ENCODE measurements around the gene ZNF584. TPM values are rescaled to one million over a fixed set of nuclear protein-coding genes. Genes with fewer than 3 reads are reported as not detected.
"Not testable (repeated sequence)": the region's sequence is repeated elsewhere in the genome, so short reads cannot be mapped to it uniquely, and the experiment has no call there.

ZNF584 gene
- total RNA-seq, 1 donor, result 1.3 TPM

DNA sequence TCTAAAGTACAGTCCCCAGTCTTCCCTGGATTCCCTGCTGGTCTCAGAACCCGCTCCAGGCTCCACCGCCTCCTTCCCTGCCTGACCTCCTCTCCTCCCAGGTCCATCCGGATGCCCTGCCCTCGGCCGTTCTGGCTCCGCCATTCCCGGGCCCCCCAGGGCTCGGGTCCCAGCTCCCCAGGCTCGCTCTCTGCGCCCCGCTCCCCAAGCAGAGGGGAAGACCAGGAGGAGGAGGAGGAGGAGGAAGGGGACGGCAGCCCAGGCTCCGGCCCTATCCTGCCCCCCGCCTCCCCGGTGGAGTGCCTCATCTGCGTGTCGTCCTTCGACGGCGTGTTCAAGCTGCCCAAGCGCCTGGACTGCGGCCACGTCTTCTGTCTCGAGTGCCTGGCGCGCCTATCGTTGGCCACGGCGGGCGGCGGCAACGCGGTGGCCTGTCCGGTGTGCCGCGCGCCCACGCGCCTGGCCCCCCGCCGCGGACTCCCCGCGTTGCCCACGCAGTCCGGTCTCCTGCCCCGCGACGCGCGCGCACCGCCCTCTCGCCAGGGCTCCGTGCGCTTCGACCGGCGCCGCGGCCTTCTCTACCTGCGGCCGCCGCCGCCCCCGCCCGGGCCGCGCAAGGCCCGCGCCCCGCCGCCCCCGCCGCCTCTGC lies 12.3 kb upstream of the ZNF584 start:
- no peak overlapping the region for H3K4me3 ChIP-seq (ENCODE audit: low read length)
- peaks cover 9% of the 10 kb centered on the region for H3K4me1 ChIP-seq (ENCODE audit: insufficient read depth, low read length)
- H3K9me3 ChIP-seq (ENCODE audit: low read depth, low read length), result no peaks in the 10 kb centered on the region
- peaks cover 8% of the 10 kb centered on the region for H3K27me3 ChIP-seq (ENCODE audit: insufficient read depth, low read length)

DNA sequence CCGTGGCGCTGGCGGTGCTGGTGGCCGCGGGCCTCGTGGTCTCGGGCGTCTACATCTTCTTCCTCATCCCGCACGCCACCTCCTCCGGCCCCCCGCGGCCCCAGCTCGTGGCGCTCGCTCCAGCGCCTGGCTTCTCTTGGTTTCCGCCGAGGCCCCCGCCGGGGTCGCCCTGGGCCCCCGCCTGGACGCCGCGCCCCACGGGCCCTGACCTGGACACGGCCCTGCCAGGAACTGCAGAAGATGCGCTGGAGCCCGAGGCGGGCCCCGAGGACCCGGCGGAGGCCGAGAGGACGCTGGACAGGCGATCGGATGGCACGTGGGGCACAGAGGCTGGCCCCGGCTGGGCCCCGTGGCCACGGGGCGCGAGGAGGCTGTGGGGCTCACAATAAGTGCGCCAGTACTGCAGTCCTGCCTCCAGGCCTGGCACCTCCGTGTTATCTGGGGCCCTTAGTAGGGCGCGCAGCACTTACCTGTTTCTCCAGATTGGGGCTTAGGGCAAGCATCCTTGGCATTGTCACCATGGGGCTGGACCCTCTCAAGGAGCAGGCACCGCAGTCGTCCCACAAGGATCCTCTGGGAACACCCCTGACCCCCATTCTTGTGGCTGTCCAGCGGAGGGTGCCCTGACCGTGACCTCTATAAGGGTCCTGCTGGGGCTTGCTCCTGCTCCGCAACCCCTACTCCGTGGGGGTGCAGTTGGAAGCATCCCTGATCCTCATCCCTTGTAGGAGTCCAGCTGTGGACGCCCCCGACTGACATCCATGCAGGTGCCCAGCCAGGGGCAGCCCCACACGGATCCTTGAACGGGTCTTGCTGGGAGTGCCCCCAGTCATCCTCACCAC lies 11.5 kb upstream of the ZNF584 start:
- peaks cover 14% of the 10 kb centered on the region for H3K4me1 ChIP-seq (ENCODE audit: insufficient read depth, low read length)
- H3K4me3 ChIP-seq (ENCODE audit: low read length), result no peak overlapping the region
- no peaks in the 10 kb centered on the region for H3K9me3 ChIP-seq (ENCODE audit: low read depth, low read length)
- peaks cover 8% of the 10 kb centered on the region for H3K27me3 ChIP-seq (ENCODE audit: insufficient read depth, low read length)

GRCh38 chr19:58397533-58398037 lies 10.9 kb upstream of the ZNF584 start:
- Histone ChIP-seq H3K27me3 (ENCODE audit: insufficient read depth, low read length) (peaks cover 8% of the 10 kb centered on the region), H3K9me3 (ENCODE audit: low read depth, low read length) (no peaks in the 10 kb centered on the region), H3K4me3 (ENCODE audit: low read length) (no peak overlapping the region), H3K4me1 (ENCODE audit: insufficient read depth, low read length) (peaks cover 17% of the 10 kb centered on the region)

GRCh38 chr19:58398087-58398486 lies 10.4 kb upstream of the ZNF584 start:
- H3K4me1 ChIP-seq (ENCODE audit: insufficient read depth, low read length), result peaks cover 17% of the 10 kb centered on the region
- peaks cover 8% of the 10 kb centered on the region for H3K27me3 ChIP-seq (ENCODE audit: insufficient read depth, low read length)
- no peak overlapping the region for H3K4me3 ChIP-seq (ENCODE audit: low read length)
- H3K9me3 ChIP-seq (ENCODE audit: low read depth, low read length), result no peaks in the 10 kb centered on the region

DNA sequence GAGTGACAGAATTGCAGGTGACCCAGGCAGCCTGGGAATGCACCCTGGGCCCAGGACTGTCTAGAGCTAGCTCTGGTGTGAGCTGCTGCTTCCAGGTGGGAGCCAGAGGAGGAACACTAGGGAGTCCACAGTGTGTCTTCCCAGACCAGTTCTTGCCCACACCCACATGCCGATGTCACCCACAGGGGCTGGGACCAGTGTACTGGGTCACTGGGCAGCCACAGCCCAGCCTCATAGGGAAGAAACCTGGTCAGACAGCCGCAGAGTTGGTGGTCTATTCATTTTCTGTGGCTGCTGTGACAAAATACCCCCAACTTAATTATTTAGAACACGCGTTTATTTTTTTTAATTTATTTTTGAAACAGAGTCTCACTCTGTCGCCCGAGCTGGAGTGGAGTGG lies 9.9 kb upstream of the ZNF584 start:
- Histone ChIP-seq H3K27me3 (ENCODE audit: insufficient read depth, low read length) (peaks cover 8% of the 10 kb centered on the region), H3K4me1 (ENCODE audit: insufficient read depth, low read length) (peaks cover 17% of the 10 kb centered on the region), H3K9me3 (ENCODE audit: low read depth, low read length) (no peaks in the 10 kb centered on the region)

DNA sequence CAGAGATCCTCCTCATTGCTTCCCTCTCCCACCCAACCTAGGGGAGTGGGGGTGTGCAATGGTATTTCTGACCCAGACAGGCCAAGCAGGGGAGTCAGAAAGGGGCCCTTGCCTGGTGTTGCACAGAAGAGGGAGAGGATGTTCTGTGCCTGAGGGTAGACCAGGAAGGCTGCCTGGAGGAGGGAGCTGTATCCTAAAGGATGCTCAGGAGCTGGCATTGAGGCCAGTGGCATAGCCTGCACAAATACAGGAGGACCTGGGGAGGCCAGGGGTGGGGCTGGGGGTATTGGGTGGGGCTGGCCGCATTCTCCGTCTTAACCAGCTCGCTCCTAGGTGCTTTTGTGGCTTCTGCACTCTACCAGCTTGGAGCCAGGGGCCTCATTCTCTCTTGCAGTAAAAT lies 8.5 kb upstream of the ZNF584 start:
- no peaks in the 10 kb centered on the region for H3K9me3 ChIP-seq (ENCODE audit: low read depth, low read length)
- no peak overlapping the region for H3K4me3 ChIP-seq (ENCODE audit: low read length)
- H3K4me1 ChIP-seq (ENCODE audit: insufficient read depth, low read length), result peaks cover 17% of the 10 kb centered on the region
- H3K27me3 ChIP-seq (ENCODE audit: insufficient read depth, low read length), result peaks cover 8% of the 10 kb centered on the region

More for the DNA sequence above, 9.9 kb upstream of the ZNF584 start:
- H3K4me3 ChIP-seq (ENCODE audit: low read length), result no peak overlapping the region

DNA sequence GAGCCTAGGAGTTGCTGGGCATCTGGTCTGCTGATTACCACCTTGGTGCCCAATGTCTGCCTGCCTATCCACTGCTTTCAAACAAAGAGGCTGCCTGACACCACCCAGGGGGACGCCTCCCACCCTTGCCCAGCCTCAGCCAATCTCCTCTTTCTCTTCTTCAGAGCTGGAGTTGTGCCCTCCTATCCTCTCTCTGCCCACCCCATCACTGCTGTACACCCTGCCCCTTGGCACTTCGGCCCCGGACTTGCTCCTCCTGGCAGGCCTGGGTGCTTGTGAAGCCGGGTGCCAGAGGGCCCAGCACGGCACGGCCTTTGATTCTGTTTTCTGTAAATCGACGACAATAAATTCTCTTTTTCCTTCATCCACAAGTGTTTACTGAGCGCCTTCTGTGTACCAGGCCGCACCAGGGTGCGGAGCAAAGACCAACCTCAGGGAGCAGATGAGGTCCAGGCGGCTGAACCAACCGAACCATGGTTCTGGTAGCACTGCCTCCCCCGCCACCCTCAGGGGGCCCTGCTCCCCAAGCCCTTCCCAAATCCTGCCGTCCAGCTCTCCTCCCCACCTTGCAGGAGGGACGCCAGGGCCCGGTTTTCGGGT lies 8.0 kb upstream of the ZNF584 start:
- Histone ChIP-seq H3K4me3 (ENCODE audit: low read length) (peak overlapping the region; percentile 8), H3K9me3 (ENCODE audit: low read depth, low read length) (no peaks in the 10 kb centered on the region), H3K4me1 (ENCODE audit: insufficient read depth, low read length) (peaks cover 17% of the 10 kb centered on the region), H3K27me3 (ENCODE audit: insufficient read depth, low read length) (peaks cover 8% of the 10 kb centered on the region)

DNA sequence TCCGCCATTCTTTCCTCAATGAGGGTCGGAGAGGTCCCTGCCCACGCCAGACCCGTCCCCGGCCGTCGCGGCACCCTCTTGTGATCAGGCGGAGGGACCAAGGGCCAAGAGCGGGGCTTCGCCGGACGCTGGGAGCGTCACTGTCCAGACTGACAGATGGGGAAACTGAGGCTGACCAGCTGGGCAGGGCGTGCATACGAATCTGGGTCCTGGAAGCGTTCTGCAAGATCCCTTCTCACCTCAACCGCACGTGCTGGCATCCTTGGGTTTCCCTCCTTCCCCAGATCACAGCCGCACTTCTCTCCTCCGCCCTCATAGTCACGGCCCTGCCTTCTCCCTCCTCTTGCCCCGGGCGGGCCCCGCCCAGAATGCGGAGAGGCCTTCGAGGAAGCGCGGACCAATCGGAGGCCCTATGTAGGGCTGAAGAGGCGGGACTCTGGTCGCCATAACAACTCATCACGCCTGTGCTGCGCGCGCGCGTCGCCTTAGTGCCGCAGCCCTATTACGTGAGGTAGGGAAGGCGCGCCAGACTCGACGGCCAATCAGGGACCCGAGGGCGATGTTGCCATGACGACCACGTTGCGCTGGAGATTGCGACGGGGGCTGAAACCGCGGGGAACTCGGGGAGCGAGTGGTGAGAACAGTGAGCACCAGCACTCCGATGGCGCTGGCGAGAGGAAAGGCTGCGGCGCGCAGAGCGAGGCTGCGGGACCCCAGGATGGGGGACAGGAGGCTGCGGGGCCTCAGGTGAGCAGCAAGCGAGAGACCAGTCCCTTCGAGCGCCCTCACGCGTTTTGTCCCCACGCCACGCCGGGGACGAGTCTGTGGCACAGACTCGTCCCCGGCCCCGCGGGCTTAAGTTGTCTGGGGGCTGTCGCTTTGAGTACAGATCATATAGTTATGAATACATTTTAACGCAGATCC lies 7.3 kb upstream of the ZNF584 start:
- peaks cover 17% of the 10 kb centered on the region for H3K4me1 ChIP-seq (ENCODE audit: insufficient read depth, low read length)

DNA sequence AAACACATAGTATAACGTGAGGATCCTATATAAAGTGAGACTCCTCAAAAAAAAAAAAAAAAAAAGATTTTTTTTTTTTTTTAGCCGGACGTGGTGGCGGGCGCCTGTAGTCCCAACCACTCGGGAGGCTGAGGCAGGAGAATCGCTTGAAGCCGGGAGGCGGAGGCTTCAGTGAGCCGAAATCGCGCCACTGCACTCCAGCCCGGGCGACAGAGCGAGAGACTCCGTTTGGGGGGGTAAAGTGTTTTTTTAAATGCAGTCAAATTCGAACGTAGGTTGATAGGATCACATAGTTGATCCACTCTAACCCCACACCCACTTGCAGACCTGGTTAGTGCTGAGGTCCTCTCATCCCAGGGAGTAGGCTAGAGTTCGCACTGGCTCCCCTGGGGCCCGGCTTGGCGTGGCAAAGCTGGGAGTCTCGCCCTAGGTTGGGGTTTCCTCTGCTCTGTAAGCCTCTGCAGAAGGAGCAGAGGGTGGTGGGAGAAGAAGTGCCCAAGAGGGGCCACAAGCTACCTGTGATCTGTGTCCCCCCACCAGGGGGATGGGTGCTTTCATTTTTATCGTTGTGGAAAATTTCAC lies 6.5 kb upstream of the ZNF584 start:
- Histone ChIP-seq H3K27me3 (ENCODE audit: insufficient read depth, low read length) (peaks cover 5% of the 10 kb centered on the region), H3K4me1 (ENCODE audit: insufficient read depth, low read length) (peaks cover 17% of the 10 kb centered on the region), H3K4me3 (ENCODE audit: low read length) (peak overlapping the region; percentile 40), H3K9me3 (ENCODE audit: low read depth, low read length) (no peaks in the 10 kb centered on the region)

More for the DNA sequence above, 7.3 kb upstream of the ZNF584 start:
- Histone ChIP-seq H3K9me3 (ENCODE audit: low read depth, low read length) (no peaks in the 10 kb centered on the region), H3K27me3 (ENCODE audit: insufficient read depth, low read length) (peaks cover 5% of the 10 kb centered on the region), H3K4me3 (ENCODE audit: low read length) (peak overlapping the region; percentile 40)

- not testable (repeated sequence) for H3K9me3 ChIP-seq (ENCODE audit: low read depth, low read length); H3K4me3 ChIP-seq (ENCODE audit: low read length); H3K27me3 ChIP-seq (ENCODE audit: insufficient read depth, low read length)
- H3K4me1 ChIP-seq (ENCODE audit: insufficient read depth, low read length), result peaks cover 31% of the 10 kb centered on the region
Measured at GRCh38 chr19:58403920-58404478, 4.5 kb upstream of the ZNF584 start.

DNA sequence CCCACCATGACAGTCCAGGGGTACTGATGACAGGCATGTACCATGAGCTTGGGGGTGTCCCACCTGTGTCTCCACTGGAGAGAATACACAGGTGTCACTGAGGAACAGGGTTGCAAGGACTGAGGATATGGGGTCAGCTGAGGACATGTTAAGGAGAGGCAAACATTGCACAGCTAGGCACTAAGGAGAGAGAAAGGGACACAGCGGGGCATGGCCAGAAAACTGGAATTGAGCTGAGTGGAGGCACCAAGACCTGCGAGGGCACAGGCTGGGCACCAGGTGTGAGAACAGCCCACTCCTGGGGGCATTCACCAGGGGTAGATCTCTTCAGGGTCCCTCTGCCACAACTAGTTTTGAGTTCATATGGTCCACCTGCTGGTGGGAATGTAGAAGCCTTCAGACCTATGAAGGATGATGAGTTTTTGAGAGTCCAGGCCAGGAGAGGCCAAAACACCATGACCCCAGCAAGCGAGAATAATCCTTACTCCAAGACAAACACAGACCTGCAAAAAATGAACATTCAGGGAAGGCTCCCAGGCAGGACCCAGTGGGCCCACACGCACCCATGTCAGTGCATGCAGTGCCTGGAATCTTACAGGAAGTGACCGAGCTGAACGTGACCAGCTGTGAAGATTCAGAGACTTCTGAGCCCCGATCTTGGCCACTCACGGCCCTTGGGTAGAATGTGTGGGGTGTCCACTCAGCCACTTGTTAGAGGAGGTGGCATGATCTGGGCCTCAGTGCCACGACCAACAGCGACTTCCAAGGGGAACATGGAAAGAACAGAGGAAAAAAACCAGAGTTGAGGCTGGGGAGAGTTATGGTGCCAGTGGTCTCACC lies 1.4 kb upstream of the ZNF584 start:
- H3K4me3 ChIP-seq (ENCODE audit: low read length), result no peak overlapping the region
- no peaks in the 10 kb centered on the region for H3K27me3 ChIP-seq (ENCODE audit: insufficient read depth, low read length)
- H3K9me3 ChIP-seq (ENCODE audit: low read depth, low read length), result no peaks in the 10 kb centered on the region
- H3K4me1 ChIP-seq (ENCODE audit: insufficient read depth, low read length), result peaks cover 24% of the 10 kb centered on the region

DNA sequence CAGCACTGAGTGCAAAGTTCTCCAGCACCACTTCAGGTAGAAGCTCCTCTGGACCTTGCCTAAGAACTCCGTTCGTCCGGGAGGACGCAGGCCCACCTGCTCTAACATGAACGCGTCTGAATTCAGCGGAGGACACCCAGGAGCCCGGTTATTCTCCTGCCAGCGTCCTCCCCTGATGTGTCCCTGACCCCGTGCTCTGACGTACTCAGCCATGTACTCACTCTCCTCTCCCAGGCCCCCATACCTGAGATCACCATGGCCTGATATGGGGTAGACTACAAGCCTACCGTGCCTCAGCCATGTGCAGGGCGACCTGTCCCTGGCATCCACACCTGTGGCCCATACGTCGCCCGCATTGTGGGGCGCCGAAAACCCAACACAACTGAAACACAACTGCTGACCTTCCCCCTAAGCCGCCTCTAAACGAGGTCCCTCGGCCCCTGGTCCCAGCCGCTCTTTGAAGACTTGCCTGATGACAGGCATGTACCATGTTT lies 744 bp upstream of the ZNF584 start:
- H3K9me3 ChIP-seq (ENCODE audit: low read depth, low read length), result no peaks in the 10 kb centered on the region
- peak overlapping the region; percentile 76 for H3K4me3 ChIP-seq (ENCODE audit: low read length)
- H3K27me3 ChIP-seq (ENCODE audit: insufficient read depth, low read length), result no peaks in the 10 kb centered on the region
- peaks cover 22% of the 10 kb centered on the region for H3K4me1 ChIP-seq (ENCODE audit: insufficient read depth, low read length)
